VCaP (cell line): ENCODE measurements around the gene EVI5L.
A peak's percentile ranks its signal among the peaks of the same experiment; 100 is the strongest.

ENCODE experiments used
- H3K27ac ChIP-seq: fragments of 450-650 bp; 2 replicates; pipeline ENCODE4 v1.5.1; 2017
- CTCF ChIP-seq: fragments of 450-650 bp; conservative IDR thresholded peaks from 2 replicates; pipeline ENCODE4 v1.5.1; 2017; ENCODE audit warnings: mild to moderate bottlenecking, moderate library complexity

The EVI5L gene

GRCh38 chr19:7829561-7830271, at the start of gene EVI5L:
TSS of gene EVI5L (plus strand) at chr19:7830218. CDS start at chr19:7846543, 16,325 bp downstream.
- H3K27ac ChIP-seq = peak within 1 kb of the TSS; percentile 42; the same call in 1 of the 2 replicates
- TF ChIP-seq CTCF = no peak

- no peak overlapping the region for H3K27ac ChIP-seq
- peak; percentile 27 for TF ChIP-seq CTCF
These were observed 48.9 kb upstream of the EVI5L start for GRCh38 chr19:7781157-7781556.

GRCh38 chr19:7783991-7784423, 46.0 kb upstream of the EVI5L start:
- H3K27ac ChIP-seq = no peak overlapping the region
- TF ChIP-seq CTCF = no peak

- no peak for TF ChIP-seq CTCF
These were observed 45.2 kb upstream of the EVI5L start for GRCh38 chr19:7784856-7785255.

GRCh38 chr19:7787141-7787540, 42.9 kb upstream of the EVI5L start:
- no peak overlapping the region for H3K27ac ChIP-seq
- TF ChIP-seq CTCF = no peak

More at GRCh38 chr19:7784856-7785255, 45.2 kb upstream of the EVI5L start:
- no peak overlapping the region for H3K27ac ChIP-seq

GRCh38 chr19:7787602-7788177, 42.3 kb upstream of the EVI5L start:
- no peak for TF ChIP-seq CTCF
- no peak overlapping the region for H3K27ac ChIP-seq

GRCh38 chr19:7788178-7788932, 41.7 kb upstream of the EVI5L start:
- no peak overlapping the region for H3K27ac ChIP-seq
- TF ChIP-seq CTCF = no peak
